Liver (tissue), 9 donors: Measurements from ENCODE around the gene APPL1. TPM values are rescaled to one million over a fixed set of nuclear protein-coding genes. Genes with fewer than 3 reads are reported as not detected.

Source experiments
- DNase-seq: peaks from one replicate; pipeline ENCODE4 v3.0.0-alpha.2; 2017; ENCODE audit warnings: low spot score
- H3K27ac ChIP-seq, 2 donors: one replicate each; pipeline ENCODE4 v1.7.0; 2013; ENCODE audit warnings: inconsistent platforms in 2 of 2, low read length in 2 of 2, control low read depth in 1 of 2, low read depth in 1 of 2, mild to moderate bottlenecking in 1 of 2
- H3K27me3 ChIP-seq, 4 donors: one replicate each; pipeline versions ENCODE4 v1.6.1 to v1.7.0; 2013; ENCODE audit warnings: low read length in 3 of 4, inconsistent platforms in 1 of 4, mild to moderate bottlenecking in 1 of 4, moderate library complexity in 1 of 4; ENCODE audit not compliant: control insufficient read depth in 4 of 4, insufficient read depth in 4 of 4
- H3K36me3 ChIP-seq, 4 donors: one replicate each; pipeline versions ENCODE4 v1.6.1 to v1.7.0; 2013; ENCODE audit warnings: low read length in 3 of 4, mild to moderate bottlenecking in 3 of 4, low read depth in 1 of 4, moderate library complexity in 1 of 4; ENCODE audit not compliant: control insufficient read depth in 4 of 4, insufficient read depth in 3 of 4
- H3K4me1 ChIP-seq, 4 donors: one replicate each; pipeline versions ENCODE4 v1.6.1 to v1.7.0; 2013; ENCODE audit warnings: low read length in 3 of 4, mild to moderate bottlenecking in 3 of 4, moderate library complexity in 1 of 4; ENCODE audit not compliant: control insufficient read depth in 4 of 4, insufficient read depth in 4 of 4
- H3K4me3 ChIP-seq, 3 donors: one replicate each; pipeline versions ENCODE4 v1.6.1 to v1.7.0; 2013; ENCODE audit warnings: low read length in 3 of 3, control low read depth in 1 of 3, low read depth in 1 of 3, mild to moderate bottlenecking in 1 of 3
- H3K9ac ChIP-seq, 2 donors: one replicate each; pipeline ENCODE4 v1.7.0; 2013; ENCODE audit warnings: low read length in 2 of 2, mild to moderate bottlenecking in 2 of 2, moderate library complexity in 2 of 2, control low read depth in 1 of 2, low read depth in 1 of 2
- H3K9me3 ChIP-seq, 4 donors: one replicate each; pipeline versions ENCODE4 v1.6.1 to v1.7.0; 2013; ENCODE audit warnings: low read length in 3 of 4; ENCODE audit not compliant: control insufficient read depth in 4 of 4
- EGR1 ChIP-seq, 2 donors: IDR thresholded peaks; 2 replicates each; pipeline ENCODE4 v1.6.1; 2016 to 2018; ENCODE audit warnings: antibody characterized with exemption in 2 of 2, low read depth in 2 of 2
- FOXA1 ChIP-seq: IDR thresholded peaks from 2 replicates; pipeline ENCODE4 v1.6.1; 2016; ENCODE audit warnings: antibody characterized with exemption
- FOXA2 ChIP-seq: IDR thresholded peaks from 2 replicates; pipeline ENCODE4 v1.6.1; 2016; ENCODE audit warnings: antibody characterized with exemption
- GABPA ChIP-seq, 2 donors: IDR thresholded peaks in 1 of 2; conservative IDR thresholded peaks in 1 of 2; 2 replicates each; pipeline ENCODE4 v1.6.1; 2016; ENCODE audit warnings: antibody characterized with exemption in 2 of 2, mild to moderate bottlenecking in 1 of 2, moderate library complexity in 1 of 2
- HNF4A ChIP-seq, 2 donors: conservative IDR thresholded peaks; 2 replicates each; pipeline ENCODE4 v1.6.1; 2016; ENCODE audit warnings: antibody characterized with exemption in 2 of 2, mild to moderate bottlenecking in 2 of 2
- HNF4G ChIP-seq: IDR thresholded peaks from 2 replicates; pipeline ENCODE4 v1.6.1; 2016; ENCODE audit warnings: antibody characterized with exemption
- JUND ChIP-seq, 2 donors: IDR thresholded peaks; 2 replicates each; pipeline ENCODE4 v1.6.1; 2016; ENCODE audit warnings: antibody characterized with exemption in 2 of 2
- NR2F2 ChIP-seq: IDR thresholded peaks from 2 replicates; pipeline ENCODE4 v1.6.1; 2016; ENCODE audit warnings: antibody characterized with exemption
- RAD21 ChIP-seq, 2 donors: IDR thresholded peaks; 2 replicates each; pipeline ENCODE4 v1.6.1; 2016; ENCODE audit warnings: antibody characterized with exemption in 2 of 2, mild to moderate bottlenecking in 2 of 2
- RXRA ChIP-seq, 2 donors: IDR thresholded peaks; 2 replicates each; pipeline ENCODE4 v1.6.1; 2017 to 2018; ENCODE audit warnings: antibody characterized with exemption in 2 of 2, mild to moderate bottlenecking in 1 of 2
- SP1 ChIP-seq: IDR thresholded peaks from 2 replicates; pipeline ENCODE4 v1.6.1; 2018; ENCODE audit warnings: antibody characterized with exemption, mild to moderate bottlenecking
- TAF1 ChIP-seq: conservative IDR thresholded peaks from 2 replicates; pipeline ENCODE4 v1.6.1; 2016; ENCODE audit warnings: antibody characterized with exemption, mild to moderate bottlenecking
- YY1 ChIP-seq: IDR thresholded peaks from 2 replicates; pipeline ENCODE4 v1.6.1; 2016; ENCODE audit warnings: antibody characterized with exemption, mild to moderate bottlenecking
- WGBS: extraction: QIAGEN DNeasy Blood & Tissue Kit; methylation state at CpG from one replicate; pipeline ENCODE4 v1.1.7; 2013; 5-methylcytosine and 5-hydroxymethylcytosine counted together
- polyA plus RNA-seq, 2 donors: library from polyadenylated mRNA; stranded (reverse) in 1 of 2; unstranded in 1 of 2; fragments of 200-250 nt in 1 of 2; fragments of >200 nt in 1 of 2; fragmentation: Nextera tagmentation in 1 of 2; extraction: Ambion mirVana in 1 of 2; gene quantifications; one replicate each; pipeline versions ENCODE4 v1.2.1 to v1.2.3, GENCODE V29; 2013 to 2015
- total RNA-seq, 2 donors: library from RNA; depleted of rRNA; stranded (reverse); fragments of >200 nt; gene quantifications; one replicate each; pipeline ENCODE4 v1.2.3, GENCODE V29; 2014
- TF ChIP-seq, protein P1 (sequence below): IDR thresholded peaks from 2 replicates; pipeline ENCODE4 v1.6.1; 2016; ENCODE audit warnings: antibody characterized with exemption
- TF ChIP-seq, protein P2 (sequence below): IDR thresholded peaks from 2 replicates; pipeline ENCODE4 v1.6.1; 2016; ENCODE audit warnings: antibody characterized with exemption
- TF ChIP-seq, protein P3 (sequence below): fragments of 150-350 bp; IDR thresholded peaks from 2 replicates; pipeline ENCODE4 v1.5.1; 2017; ENCODE audit warnings: improper control_type of control experiment, low read depth, low read length; ENCODE audit not compliant: missing input control
- TF ChIP-seq, protein P4 (sequence below): IDR thresholded peaks from 2 replicates; pipeline ENCODE4 v1.6.1; 2016; ENCODE audit warnings: antibody characterized with exemption
- donor health status: healthy.
- donor health status: healthy.
- donor health status: healthy.
- donor health status: healthy.
- donor health status: healthy.

The APPL1 gene
- total and polyA plus RNA-seq, 4 donors, result 7.7 to 30.3 (median 19.2) TPM

DNA sequence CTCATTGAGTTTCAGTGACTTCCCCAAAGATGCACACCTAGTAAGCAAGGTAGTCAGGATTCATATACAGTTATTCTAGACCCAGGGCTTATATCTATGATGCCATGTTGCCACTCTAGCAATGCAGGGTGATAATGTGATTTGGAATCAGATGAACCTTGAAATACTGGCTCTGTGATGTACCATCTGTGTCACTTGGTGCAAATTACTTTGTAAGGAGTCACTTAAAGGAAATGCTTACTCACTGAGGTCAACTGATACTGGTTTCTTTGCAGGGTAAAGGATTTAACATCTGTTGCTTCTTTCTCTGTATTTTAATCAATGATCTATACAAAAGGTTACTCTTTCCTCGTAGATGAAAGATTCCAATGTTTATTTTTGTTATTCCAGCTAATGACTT is 54.2 kb downstream of the APPL1 start (continued):
- TF ChIP-seq, protein P1, sequence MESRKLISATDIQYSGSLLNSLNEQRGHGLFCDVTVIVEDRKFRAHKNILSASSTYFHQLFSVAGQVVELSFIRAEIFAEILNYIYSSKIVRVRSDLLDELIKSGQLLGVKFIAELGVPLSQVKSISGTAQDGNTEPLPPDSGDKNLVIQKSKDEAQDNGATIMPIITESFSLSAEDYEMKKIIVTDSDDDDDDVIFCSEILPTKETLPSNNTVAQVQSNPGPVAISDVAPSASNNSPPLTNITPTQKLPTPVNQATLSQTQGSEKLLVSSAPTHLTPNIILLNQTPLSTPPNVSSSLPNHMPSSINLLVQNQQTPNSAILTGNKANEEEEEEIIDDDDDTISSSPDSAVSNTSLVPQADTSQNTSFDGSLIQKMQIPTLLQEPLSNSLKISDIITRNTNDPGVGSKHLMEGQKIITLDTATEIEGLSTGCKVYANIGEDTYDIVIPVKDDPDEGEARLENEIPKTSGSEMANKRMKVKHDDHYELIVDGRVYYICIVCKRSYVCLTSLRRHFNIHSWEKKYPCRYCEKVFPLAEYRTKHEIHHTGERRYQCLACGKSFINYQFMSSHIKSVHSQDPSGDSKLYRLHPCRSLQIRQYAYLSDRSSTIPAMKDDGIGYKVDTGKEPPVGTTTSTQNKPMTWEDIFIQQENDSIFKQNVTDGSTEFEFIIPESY, result no peak
- no peak for TF ChIP-seq RXRA (IDR thresholded peaks at IDR 0.05)
- TF ChIP-seq TAF1, result no peak
- TF ChIP-seq YY1, result no peak
- TF ChIP-seq, protein P2, sequence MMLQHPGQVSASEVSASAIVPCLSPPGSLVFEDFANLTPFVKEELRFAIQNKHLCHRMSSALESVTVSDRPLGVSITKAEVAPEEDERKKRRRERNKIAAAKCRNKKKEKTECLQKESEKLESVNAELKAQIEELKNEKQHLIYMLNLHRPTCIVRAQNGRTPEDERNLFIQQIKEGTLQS, result no peak
- no peak for TF ChIP-seq FOXA1
- TF ChIP-seq GABPA (IDR thresholded peaks at IDR 0.05 in 1 of 2, conservative IDR thresholded peaks at IDR 0.05 in 1 of 2), result no peak
- TF ChIP-seq HNF4A (conservative IDR thresholded peaks at IDR 0.05), result no peak
- TF ChIP-seq JUND (IDR thresholded peaks at IDR 0.05), result no peak
- no peak for TF ChIP-seq HNF4G

DNA sequence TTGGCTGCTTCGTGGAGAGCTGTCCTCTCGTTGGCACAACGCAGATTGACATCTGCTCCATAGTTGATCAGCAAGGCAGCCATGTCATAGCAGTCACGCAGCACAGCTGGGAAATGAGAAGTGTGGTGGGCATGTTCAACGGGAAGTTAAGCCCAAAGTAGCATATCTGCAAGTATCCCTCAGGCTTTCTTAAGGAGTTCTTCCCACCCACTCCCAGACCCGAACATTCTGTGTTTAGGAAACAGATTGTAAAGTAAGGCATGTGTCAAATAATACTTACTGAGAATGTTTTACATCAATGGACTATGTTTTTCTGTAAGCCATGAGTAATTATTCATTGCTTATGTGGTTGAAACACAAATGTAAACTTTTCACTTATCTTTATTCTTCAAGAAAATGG is 55.8 kb downstream of the APPL1 start:
- Histone ChIP-seq H3K27ac (no peak overlapping the region), H3K9ac (no peak overlapping the region), H3K27me3 (peaks cover 0 to 3% (median 0%) of the 10 kb centered on the region in 4 donors), H3K36me3 (no peaks in the 10 kb centered on the region), H3K4me1 (no peaks in the 10 kb centered on the region), H3K9me3 (peaks cover 0 to 3% (median under 1%) of the 10 kb centered on the region in 4 donors), H3K4me3 (no peak overlapping the region)
- WGBS, result 75% methylated on average over 6 of the region's 6 CpGs
- no peak for TF ChIP-seq HNF4A (conservative IDR thresholded peaks at IDR 0.05)
- TF ChIP-seq, protein P3, sequence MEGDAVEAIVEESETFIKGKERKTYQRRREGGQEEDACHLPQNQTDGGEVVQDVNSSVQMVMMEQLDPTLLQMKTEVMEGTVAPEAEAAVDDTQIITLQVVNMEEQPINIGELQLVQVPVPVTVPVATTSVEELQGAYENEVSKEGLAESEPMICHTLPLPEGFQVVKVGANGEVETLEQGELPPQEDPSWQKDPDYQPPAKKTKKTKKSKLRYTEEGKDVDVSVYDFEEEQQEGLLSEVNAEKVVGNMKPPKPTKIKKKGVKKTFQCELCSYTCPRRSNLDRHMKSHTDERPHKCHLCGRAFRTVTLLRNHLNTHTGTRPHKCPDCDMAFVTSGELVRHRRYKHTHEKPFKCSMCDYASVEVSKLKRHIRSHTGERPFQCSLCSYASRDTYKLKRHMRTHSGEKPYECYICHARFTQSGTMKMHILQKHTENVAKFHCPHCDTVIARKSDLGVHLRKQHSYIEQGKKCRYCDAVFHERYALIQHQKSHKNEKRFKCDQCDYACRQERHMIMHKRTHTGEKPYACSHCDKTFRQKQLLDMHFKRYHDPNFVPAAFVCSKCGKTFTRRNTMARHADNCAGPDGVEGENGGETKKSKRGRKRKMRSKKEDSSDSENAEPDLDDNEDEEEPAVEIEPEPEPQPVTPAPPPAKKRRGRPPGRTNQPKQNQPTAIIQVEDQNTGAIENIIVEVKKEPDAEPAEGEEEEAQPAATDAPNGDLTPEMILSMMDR, result no peak
- TF ChIP-seq, protein P1, result no peak
- DNase-seq, result no peak

DNA sequence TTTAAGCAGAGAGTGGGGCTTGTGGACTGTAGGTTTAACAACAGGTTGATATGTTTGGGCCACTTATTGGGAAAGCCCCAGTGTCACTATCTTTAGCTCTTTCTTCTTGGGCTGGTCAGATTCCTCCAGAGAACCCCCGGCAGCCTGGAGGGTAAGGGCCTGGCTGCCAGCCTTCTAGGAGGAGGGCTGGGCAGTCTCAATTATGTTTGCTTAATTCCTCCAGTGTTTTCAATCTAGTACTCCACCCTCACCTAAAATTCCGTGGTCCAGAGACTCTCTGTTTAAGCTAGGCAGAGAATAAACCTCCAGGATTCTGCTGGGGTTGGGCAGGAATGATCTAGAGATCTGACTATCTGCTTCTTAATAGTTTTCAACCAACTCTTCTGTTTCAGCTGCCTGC is 59.7 kb downstream of the APPL1 start:
- Histone ChIP-seq H3K9me3 (peaks cover 0 to 3% (median under 1%) of the 10 kb centered on the region in 4 donors), H3K4me3 (no peak overlapping the region), H3K36me3 (no peaks in the 10 kb centered on the region), H3K9ac (no peak overlapping the region), H3K4me1 (no peaks in the 10 kb centered on the region), H3K27ac (no peak overlapping the region), H3K27me3 (peaks cover 0 to 3% (median 0%) of the 10 kb centered on the region in 4 donors)
- WGBS, result 71% methylated on average over 2 of the region's 2 CpGs
- DNase-seq, result no peak
- TF ChIP-seq FOXA2 (no peak), RXRA (IDR thresholded peaks at IDR 0.05) (no peak), HNF4A (conservative IDR thresholded peaks at IDR 0.05) (no peak), YY1 (no peak), GABPA (IDR thresholded peaks at IDR 0.05 in 1 of 2, conservative IDR thresholded peaks at IDR 0.05 in 1 of 2) (no peak), RAD21 (IDR thresholded peaks at IDR 0.05) (no peak), FOXA1 (no peak), SP1 (no peak), JUND (IDR thresholded peaks at IDR 0.05) (no peak), HNF4G (no peak), NR2F2 (no peak), EGR1 (IDR thresholded peaks at IDR 0.05; ENCODE audit: low read depth in 2 of 2) (no peak)
- TF ChIP-seq, protein P2, result no peak
- TF ChIP-seq, protein P4, sequence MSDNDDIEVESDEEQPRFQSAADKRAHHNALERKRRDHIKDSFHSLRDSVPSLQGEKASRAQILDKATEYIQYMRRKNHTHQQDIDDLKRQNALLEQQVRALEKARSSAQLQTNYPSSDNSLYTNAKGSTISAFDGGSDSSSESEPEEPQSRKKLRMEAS, result no peak
